ENCODE measurements around the gene ABHD15. TPM values are rescaled to one million over a fixed set of nuclear protein-coding genes. Genes with fewer than 3 reads are reported as not detected.

Gene ABHD15
- polyA plus RNA-seq, 1 donor from 2014 or later: 0.21 TPM

DNA sequence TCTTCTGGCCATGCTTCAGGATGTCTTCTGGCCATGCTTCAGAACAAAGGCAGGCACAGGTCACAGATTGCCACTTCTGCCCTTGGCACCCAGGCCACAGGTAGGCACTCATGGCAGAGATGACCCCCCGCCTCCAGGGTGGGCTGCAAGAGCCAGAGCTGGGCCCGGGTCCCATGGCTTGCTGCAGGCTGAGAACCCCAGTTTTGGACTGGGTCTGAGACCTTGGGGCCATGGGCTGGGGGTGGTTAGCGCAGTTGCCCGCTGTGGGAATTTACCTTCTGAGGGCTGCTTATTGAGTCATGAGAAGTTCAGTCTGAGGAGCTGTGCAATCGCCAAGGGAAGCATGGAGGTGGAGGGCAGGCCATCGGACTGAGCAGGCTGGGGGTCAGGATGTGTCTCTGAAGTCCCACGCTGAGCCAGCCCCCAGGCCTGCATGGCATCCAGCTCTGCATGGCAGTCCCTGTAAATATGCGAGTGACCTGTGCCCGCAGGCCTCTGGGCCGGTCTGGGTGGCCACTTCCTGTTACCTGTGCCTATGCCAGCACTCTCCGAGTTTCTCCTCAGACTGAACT, 27.8 kb upstream of the ABHD15 start:
- H3K4me3 ChIP-seq (ENCODE audit: low read length): peak overlapping the region; percentile 91
- H3K9ac ChIP-seq (ENCODE audit: low read length): peak overlapping the region; percentile 82
- peaks cover 2% of the 10 kb centered on the region for H3F3A ChIP-seq (ENCODE audit: insufficient read depth, low read length, poor library complexity, severe bottlenecking)
- H3K27ac ChIP-seq (ENCODE audit: low read length): no peak overlapping the region
- peak overlapping the region; percentile 21 for H2AFZ ChIP-seq (ENCODE audit: low read depth, low read length)
- TF ChIP-seq, protein P1, sequence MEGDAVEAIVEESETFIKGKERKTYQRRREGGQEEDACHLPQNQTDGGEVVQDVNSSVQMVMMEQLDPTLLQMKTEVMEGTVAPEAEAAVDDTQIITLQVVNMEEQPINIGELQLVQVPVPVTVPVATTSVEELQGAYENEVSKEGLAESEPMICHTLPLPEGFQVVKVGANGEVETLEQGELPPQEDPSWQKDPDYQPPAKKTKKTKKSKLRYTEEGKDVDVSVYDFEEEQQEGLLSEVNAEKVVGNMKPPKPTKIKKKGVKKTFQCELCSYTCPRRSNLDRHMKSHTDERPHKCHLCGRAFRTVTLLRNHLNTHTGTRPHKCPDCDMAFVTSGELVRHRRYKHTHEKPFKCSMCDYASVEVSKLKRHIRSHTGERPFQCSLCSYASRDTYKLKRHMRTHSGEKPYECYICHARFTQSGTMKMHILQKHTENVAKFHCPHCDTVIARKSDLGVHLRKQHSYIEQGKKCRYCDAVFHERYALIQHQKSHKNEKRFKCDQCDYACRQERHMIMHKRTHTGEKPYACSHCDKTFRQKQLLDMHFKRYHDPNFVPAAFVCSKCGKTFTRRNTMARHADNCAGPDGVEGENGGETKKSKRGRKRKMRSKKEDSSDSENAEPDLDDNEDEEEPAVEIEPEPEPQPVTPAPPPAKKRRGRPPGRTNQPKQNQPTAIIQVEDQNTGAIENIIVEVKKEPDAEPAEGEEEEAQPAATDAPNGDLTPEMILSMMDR (IDR thresholded peaks at IDR 0.05; ENCODE audit: poor library complexity, severe bottlenecking): peak; percentile 8
- TF ChIP-seq MXI1 (conservative IDR thresholded peaks at IDR 0.05; ENCODE audit: poor library complexity, severe bottlenecking): no peak
- no peak for TF ChIP-seq TAF1 (IDR thresholded peaks at IDR 0.05; ENCODE audit: low read depth)
- no peaks in the 10 kb centered on the region for H3K9me3 ChIP-seq (ENCODE audit: low read length)
- H4K20me1 ChIP-seq (ENCODE audit: insufficient read depth): peaks cover 11% of the 10 kb centered on the region
- H3K9me2 ChIP-seq (ENCODE audit: insufficient read depth, low read length): no peaks in the 10 kb centered on the region
- peaks cover 39% of the 10 kb centered on the region for H3K79me2 ChIP-seq (replicated peaks; ENCODE audit: insufficient read depth, low read length)
- H3K36me3 ChIP-seq (ENCODE audit: insufficient read depth, low read length): no peaks in the 10 kb centered on the region
- H3K4me2 ChIP-seq (ENCODE audit: low read length): peak overlapping the region; percentile 91
- no peaks in the 10 kb centered on the region for H3K27me3 ChIP-seq (ENCODE audit: insufficient read depth, low read depth, low read length)

DNA sequence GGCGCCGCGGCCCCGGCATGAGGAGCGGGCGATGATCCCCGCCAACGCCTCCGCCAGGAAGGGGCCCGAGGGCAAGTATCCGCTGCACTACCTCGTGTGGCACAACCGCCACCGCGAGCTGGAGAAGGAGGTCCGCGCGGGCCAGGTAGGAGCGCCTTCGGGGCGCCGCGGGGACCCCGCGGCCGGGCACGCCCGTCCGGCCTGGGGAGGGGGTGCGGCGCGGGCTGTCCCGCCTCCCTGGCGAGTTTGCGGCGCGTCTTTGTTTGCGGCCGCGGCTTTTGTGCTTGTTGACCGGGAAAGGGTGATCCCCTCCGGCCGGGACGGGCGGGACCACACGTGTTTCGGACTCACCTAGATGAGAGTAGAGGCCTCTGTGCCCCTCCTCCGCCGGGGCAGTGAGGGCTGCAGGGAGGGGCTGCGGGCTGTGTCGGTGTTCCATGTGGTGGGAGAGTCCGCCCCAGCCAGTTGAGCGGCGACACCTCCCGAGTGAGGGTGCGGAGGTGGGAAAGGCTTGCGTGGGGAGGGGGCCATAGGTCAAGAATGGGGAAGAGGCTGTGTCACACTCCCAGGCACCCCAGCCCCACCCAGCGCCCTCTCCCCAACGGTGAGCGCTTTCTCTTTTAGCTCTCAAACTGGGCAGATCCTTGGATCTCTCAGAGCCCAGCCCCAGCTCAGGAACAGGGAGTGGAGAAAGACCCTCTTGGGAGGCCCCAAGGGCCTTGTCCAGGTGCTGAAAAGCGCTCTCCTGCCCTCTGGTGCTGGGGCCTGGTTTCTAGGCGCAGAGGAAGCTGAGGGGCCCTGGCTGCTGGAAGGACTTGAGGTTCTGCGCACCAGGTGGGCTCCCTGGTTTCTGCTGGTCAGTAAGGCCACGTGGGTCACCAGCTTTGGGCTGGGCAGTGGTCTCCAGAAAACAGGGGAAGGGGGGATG, 27.0 kb upstream of the ABHD15 start:
- peaks cover 2% of the 10 kb centered on the region for H3F3A ChIP-seq (ENCODE audit: insufficient read depth, low read length, poor library complexity, severe bottlenecking)
- H3K36me3 ChIP-seq (ENCODE audit: insufficient read depth, low read length): no peaks in the 10 kb centered on the region
- no peaks in the 10 kb centered on the region for H3K9me3 ChIP-seq (ENCODE audit: low read length)
- H3K4me2 ChIP-seq (ENCODE audit: low read length): peak overlapping the region; percentile 91
- H4K20me1 ChIP-seq (ENCODE audit: insufficient read depth): peaks cover 11% of the 10 kb centered on the region
- peak overlapping the region; percentile 82 for H3K9ac ChIP-seq (ENCODE audit: low read length)
- no peak overlapping the region for H3K27ac ChIP-seq (ENCODE audit: low read length)
- peak overlapping the region; percentile 91 for H3K4me3 ChIP-seq (ENCODE audit: low read length)
- no peak for TF ChIP-seq EZH2 (IDR thresholded peaks at IDR 0.05; ENCODE audit: borderline replicate concordance, insufficient read depth, low read length, poor library complexity, severe bottlenecking)
- no peak for TF ChIP-seq POLR2AphosphoS5 (IDR thresholded peaks at IDR 0.05)
- TF ChIP-seq, protein P1 (IDR thresholded peaks at IDR 0.05; ENCODE audit: poor library complexity, severe bottlenecking): peak; percentile 57
- TF ChIP-seq RAD21 (conservative IDR thresholded peaks at IDR 0.05): peak; percentile 27
- TF ChIP-seq TAF1 (IDR thresholded peaks at IDR 0.05; ENCODE audit: low read depth): no peak
- TF ChIP-seq, protein P2, sequence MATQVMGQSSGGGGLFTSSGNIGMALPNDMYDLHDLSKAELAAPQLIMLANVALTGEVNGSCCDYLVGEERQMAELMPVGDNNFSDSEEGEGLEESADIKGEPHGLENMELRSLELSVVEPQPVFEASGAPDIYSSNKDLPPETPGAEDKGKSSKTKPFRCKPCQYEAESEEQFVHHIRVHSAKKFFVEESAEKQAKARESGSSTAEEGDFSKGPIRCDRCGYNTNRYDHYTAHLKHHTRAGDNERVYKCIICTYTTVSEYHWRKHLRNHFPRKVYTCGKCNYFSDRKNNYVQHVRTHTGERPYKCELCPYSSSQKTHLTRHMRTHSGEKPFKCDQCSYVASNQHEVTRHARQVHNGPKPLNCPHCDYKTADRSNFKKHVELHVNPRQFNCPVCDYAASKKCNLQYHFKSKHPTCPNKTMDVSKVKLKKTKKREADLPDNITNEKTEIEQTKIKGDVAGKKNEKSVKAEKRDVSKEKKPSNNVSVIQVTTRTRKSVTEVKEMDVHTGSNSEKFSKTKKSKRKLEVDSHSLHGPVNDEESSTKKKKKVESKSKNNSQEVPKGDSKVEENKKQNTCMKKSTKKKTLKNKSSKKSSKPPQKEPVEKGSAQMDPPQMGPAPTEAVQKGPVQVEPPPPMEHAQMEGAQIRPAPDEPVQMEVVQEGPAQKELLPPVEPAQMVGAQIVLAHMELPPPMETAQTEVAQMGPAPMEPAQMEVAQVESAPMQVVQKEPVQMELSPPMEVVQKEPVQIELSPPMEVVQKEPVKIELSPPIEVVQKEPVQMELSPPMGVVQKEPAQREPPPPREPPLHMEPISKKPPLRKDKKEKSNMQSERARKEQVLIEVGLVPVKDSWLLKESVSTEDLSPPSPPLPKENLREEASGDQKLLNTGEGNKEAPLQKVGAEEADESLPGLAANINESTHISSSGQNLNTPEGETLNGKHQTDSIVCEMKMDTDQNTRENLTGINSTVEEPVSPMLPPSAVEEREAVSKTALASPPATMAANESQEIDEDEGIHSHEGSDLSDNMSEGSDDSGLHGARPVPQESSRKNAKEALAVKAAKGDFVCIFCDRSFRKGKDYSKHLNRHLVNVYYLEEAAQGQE (IDR thresholded peaks at IDR 0.05; ENCODE audit: borderline replicate concordance): peak; percentile 52
- peak; percentile 61 for TF ChIP-seq MXI1 (conservative IDR thresholded peaks at IDR 0.05; ENCODE audit: poor library complexity, severe bottlenecking)
- H2AFZ ChIP-seq (ENCODE audit: low read depth, low read length): peak overlapping the region; percentile 21
- H3K9me2 ChIP-seq (ENCODE audit: insufficient read depth, low read length): no peaks in the 10 kb centered on the region
- H3K79me2 ChIP-seq (replicated peaks; ENCODE audit: insufficient read depth, low read length): peaks cover 40% of the 10 kb centered on the region
- H3K27me3 ChIP-seq (ENCODE audit: insufficient read depth, low read depth, low read length): no peaks in the 10 kb centered on the region
